Bronchial epithelial cell (primary cell): ENCODE measurements around the gene KRR1. TPM values are rescaled to one million over a fixed set of nuclear protein-coding genes. Genes with fewer than 3 reads are reported as not detected.
"Not testable (repeated sequence)": the region's sequence is repeated elsewhere in the genome, so short reads cannot be mapped to it uniquely, and the experiment has no call there.

ENCODE experiments used
- DNase-seq: peaks from one replicate; pipeline ENCODE4 v3.0.0-alpha.2; 2010; ENCODE audit warnings: low read depth
- FAIRE-seq: peaks from 2 replicates; lab custom pipeline; 2011; peaks lifted over from hg19 to GRCh38; lab: Jason Lieb, UNC
- H3K27me3 ChIP-seq: 2 replicates; pipeline ENCODE4 v1.5.1; 2011; ENCODE audit warnings: low read length; ENCODE audit not compliant: control insufficient read depth, insufficient read depth
- H3K36me3 ChIP-seq: 2 replicates; pipeline ENCODE4 v1.5.1; 2011; ENCODE audit warnings: low read length; ENCODE audit not compliant: control insufficient read depth, insufficient read depth
- H3K4me3 ChIP-seq: 2 replicates; pipeline ENCODE4 v1.5.1; 2011; ENCODE audit warnings: mild to moderate bottlenecking, low read depth, low read length, control low read depth
- total RNA-seq: library from RNA; depleted of rRNA; stranded (reverse); fragments of >200 nt; gene quantifications from 2 replicates; pipeline ENCODE4 v1.2.1, GENCODE V29; 2014
- TF ChIP-seq, protein P1 (sequence below): IDR thresholded peaks from 2 replicates; pipeline ENCODE4 v1.5.1; 2011; ENCODE audit warnings: mild to moderate bottlenecking, moderate library complexity, low read length, control low read depth, inconsistent platforms; ENCODE audit not compliant: insufficient read depth, severe bottlenecking

Gene KRR1
- total RNA-seq, 1 donor from 2014 or later = 30.8 TPM

DNA sequence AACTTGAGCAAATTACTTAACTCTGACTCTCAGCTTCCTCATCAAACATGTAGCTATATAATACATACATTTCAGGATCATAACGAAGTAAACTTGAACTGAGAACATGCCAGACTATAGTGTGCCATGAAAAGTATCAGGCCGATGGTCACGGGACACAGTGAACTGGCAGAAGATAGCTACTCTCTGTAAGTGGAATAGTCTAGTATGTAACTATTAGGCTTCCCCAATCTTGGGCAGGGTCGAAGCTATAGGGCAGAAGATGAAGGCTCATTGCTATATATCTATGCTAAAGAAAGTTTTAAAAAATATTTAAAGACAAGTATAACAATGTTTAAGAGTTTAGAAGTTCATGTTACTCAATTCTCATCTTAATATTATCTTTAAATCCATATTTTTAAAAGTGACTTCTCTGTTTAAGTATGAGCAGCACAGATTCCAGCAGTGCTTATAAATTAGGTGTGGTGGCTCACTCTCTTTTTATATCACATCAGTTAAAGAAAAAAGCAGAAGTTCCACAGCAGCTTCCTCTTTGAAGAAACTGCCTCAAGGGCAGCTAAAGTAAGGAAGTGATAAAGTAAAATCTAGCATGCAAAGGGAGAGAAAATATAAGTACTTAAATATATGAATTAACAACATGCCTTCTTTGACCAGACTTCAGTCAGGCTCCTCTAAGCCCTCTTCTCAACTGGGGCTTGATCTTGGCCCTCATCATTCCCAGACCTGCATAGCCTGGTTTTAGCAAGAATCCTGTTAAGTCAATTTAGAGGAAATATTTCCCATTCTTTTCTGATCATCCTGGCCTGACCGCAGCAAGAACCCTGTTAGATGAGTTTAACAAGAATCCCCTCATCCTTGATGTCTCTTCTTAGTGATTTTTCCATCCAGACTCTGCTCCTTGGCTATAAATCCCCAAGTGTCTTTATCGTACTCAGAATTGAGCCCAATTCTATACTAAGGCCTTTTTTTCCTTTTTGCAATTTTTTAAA lies 39.2 kb downstream of the KRR1 start:
- Histone ChIP-seq H3K36me3 (no peaks in the 10 kb centered on the region), H3K27me3 (no peaks in the 10 kb centered on the region), H3K4me3 (no peak overlapping the region)
- TF ChIP-seq, protein P1, sequence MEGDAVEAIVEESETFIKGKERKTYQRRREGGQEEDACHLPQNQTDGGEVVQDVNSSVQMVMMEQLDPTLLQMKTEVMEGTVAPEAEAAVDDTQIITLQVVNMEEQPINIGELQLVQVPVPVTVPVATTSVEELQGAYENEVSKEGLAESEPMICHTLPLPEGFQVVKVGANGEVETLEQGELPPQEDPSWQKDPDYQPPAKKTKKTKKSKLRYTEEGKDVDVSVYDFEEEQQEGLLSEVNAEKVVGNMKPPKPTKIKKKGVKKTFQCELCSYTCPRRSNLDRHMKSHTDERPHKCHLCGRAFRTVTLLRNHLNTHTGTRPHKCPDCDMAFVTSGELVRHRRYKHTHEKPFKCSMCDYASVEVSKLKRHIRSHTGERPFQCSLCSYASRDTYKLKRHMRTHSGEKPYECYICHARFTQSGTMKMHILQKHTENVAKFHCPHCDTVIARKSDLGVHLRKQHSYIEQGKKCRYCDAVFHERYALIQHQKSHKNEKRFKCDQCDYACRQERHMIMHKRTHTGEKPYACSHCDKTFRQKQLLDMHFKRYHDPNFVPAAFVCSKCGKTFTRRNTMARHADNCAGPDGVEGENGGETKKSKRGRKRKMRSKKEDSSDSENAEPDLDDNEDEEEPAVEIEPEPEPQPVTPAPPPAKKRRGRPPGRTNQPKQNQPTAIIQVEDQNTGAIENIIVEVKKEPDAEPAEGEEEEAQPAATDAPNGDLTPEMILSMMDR = no peak
- FAIRE-seq = no peak
- no peak for DNase-seq

DNA sequence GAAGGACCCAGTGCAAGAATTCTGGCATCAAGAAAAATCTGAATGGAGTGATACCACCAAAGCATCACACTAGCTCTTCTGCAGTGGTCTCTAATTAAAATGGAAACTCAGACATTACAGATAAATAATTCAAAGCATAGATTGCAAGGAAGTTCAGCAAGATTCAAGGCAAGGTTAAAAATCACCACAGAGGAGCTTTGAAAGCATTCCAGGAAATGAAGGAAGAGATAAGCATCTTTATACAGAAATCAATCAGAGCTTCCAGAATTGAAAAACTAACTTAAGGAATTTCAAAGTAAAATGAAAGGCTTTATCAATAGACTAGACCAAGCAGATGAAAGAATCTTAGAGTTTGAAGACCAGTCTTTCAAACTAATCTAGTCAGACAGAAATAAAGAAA lies 51.2 kb downstream of the KRR1 start:
- Histone ChIP-seq H3K36me3 (no peaks in the 10 kb centered on the region), H3K27me3 (no peaks in the 10 kb centered on the region), H3K4me3 (no peak overlapping the region)
- TF ChIP-seq, protein P1 = no peak
- FAIRE-seq (no peak), DNase-seq (no peak)

DNA sequence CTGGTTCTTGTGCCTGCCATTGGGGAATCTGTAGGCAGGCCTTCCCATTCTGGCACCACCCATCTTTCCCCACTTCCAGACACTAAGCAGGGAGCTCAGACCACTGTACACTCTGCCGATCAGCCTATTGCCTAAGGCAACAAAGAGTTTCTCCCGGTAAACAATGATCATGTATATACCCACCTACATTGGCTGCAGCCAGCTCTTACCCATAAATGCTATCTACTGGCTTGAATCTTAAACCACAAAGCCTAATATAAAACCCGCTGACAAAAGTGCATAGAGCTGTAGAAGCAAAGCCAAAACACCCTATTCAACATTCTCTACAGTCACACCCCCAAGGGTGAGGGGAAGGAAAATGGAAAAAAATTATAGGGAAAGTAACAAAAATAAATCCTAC lies 51.7 kb downstream of the KRR1 start:
- TF ChIP-seq, protein P1 = no peak
- no peaks in the 10 kb centered on the region for H3K36me3 ChIP-seq
- DNase-seq (no peak), FAIRE-seq (no peak)
- no peak overlapping the region for H3K4me3 ChIP-seq
- H3K27me3 ChIP-seq = no peaks in the 10 kb centered on the region

DNA sequence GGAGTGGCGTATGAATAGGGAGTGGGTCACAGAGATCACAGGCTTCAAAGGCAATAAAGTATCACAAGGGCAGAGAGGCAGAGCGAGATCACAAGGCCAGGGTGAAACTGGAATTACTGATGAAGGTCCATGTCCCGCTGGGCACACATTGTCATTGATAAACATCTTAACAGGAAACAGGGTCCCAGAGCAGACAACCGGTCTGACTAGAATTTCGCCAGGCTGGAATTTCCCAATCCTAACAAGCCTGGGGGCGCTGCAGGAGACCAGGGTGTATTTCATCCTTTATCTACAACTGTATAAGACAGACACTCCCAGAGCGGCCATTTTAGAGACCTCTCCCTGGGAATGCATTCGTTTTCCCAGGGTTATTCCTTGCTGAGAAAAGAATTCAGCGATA lies 53.5 kb downstream of the KRR1 start:
- H3K27me3 ChIP-seq, FAIRE-seq, DNase-seq, H3K4me3 ChIP-seq, H3K36me3 ChIP-seq: not testable (repeated sequence)

DNA sequence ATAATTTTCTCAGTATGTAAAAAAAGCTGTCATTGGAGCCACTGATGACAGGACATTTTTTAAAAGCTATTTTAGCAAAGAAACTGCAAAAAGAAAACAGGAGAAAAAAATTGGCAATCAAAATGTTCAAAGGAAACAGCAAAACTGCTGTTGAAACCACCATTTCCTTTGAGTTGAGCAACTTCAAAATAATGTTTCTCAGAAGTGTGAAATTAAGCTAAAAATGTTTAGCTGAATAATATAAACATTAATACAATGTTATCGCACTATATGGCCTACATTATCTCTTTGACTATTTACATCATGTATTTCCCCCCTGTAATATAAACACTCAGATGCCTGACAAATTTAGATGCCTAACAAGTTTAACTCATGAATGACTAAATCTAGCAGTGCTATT lies 54.2 kb downstream of the KRR1 start:
- FAIRE-seq = no peak
- DNase-seq = no peak
- H3K27me3 ChIP-seq = no peaks in the 10 kb centered on the region
- H3K36me3 ChIP-seq = no peaks in the 10 kb centered on the region
- TF ChIP-seq, protein P1 = no peak
- H3K4me3 ChIP-seq = no peak overlapping the region

DNA sequence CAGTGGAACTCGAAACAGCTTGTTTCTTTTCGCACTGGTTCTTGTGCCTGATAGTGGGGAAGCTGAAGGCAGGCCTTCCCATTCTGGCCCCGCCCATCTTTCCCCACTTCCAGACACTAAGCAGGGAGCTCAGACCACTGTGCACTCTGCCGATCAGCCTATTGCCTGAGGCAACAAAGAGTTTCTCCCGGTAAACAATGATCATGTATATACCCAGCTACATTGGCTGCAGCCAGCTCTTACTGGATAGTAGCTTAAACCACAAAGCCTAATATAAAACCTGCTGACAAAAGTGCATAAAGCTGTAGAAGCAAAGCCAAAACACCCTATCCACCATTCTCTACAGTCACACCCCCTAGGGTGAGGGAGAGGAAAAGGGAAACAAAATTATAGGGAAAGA lies 55.6 kb downstream of the KRR1 start:
- Histone ChIP-seq H3K27me3 (no peaks in the 10 kb centered on the region), H3K4me3 (no peak overlapping the region), H3K36me3 (no peaks in the 10 kb centered on the region)
- TF ChIP-seq, protein P1 = no peak
- no peak for FAIRE-seq
- no peak for DNase-seq
